Hepatocyte (in vitro differentiated cells): ENCODE data around the gene SMPD2. TPM values are rescaled to one million over a fixed set of nuclear protein-coding genes. Genes with fewer than 3 reads are reported as not detected.

Experiments
- DNase-seq: peaks from one replicate; pipeline ENCODE4 v3.0.0-alpha.2; 2016; ENCODE audit warnings: low spot score
- H2AFZ ChIP-seq: fragments of 200-600 bp; sonication (generic); 2 replicates; pipeline ENCODE4 v1.6.0; 2016; ENCODE audit warnings: antibody characterized with exemption, mild to moderate bottlenecking
- H3K27ac ChIP-seq: fragments of 200-600 bp; sonication (generic); 2 replicates; pipeline ENCODE4 v1.5.1; 2016; ENCODE audit warnings: mild to moderate bottlenecking
- H3K27me3 ChIP-seq: fragments of 200-600 bp; sonication (generic); 2 replicates; pipeline ENCODE4 v1.6.1; 2016
- H3K36me3 ChIP-seq: fragments of 200-600 bp; sonication (generic); replicated peaks from 2 replicates; pipeline ENCODE4 v1.5.1; 2016; ENCODE audit warnings: low read depth; ENCODE audit not compliant: insufficient read depth
- H3K4me1 ChIP-seq: fragments of 200-600 bp; sonication (generic); 2 replicates; pipeline ENCODE4 v1.5.1; 2016; ENCODE audit warnings: mild to moderate bottlenecking, moderate library complexity; ENCODE audit not compliant: insufficient read depth
- H3K4me2 ChIP-seq: fragments of 200-600 bp; sonication (generic); 2 replicates; pipeline ENCODE4 v1.6.0; 2016
- H3K4me3 ChIP-seq: fragments of 200-600 bp; sonication (generic); 2 replicates; pipeline ENCODE4 v1.5.1; 2016; ENCODE audit warnings: mild to moderate bottlenecking
- H3K79me2 ChIP-seq: fragments of 200-600 bp; sonication (generic); 2 replicates; pipeline ENCODE4 v1.6.0; 2017; ENCODE audit warnings: mild to moderate bottlenecking
- H3K9me2 ChIP-seq: fragments of 200-600 bp; sonication (generic); replicated peaks from 2 replicates; pipeline ENCODE4 v1.6.0; 2017; ENCODE audit warnings: mild to moderate bottlenecking; ENCODE audit not compliant: insufficient read depth
- H3K9me3 ChIP-seq: fragments of 200-600 bp; sonication (generic); 2 replicates; pipeline ENCODE4 v1.5.1; 2016; ENCODE audit warnings: low read depth, mild to moderate bottlenecking
- H4K20me1 ChIP-seq: fragments of 200-600 bp; sonication (generic); 2 replicates; pipeline ENCODE4 v1.6.0; 2016; ENCODE audit warnings: mild to moderate bottlenecking; ENCODE audit not compliant: insufficient read depth, poor library complexity, severe bottlenecking
- EZH2 ChIP-seq: fragments of 200-600 bp; sonication (generic); IDR thresholded peaks from 2 replicates; pipeline ENCODE4 v1.6.1; 2016; ENCODE audit warnings: antibody characterized with exemption, mild to moderate bottlenecking, borderline replicate concordance
- EZH2phosphoT487 ChIP-seq: fragments of 200-600 bp; sonication (generic); IDR thresholded peaks from one replicate; pipeline ENCODE4 v1.6.1; 2018; ENCODE audit warnings: antibody characterized with exemption, mild to moderate bottlenecking, low read depth, moderate library complexity; ENCODE audit not compliant: unreplicated experiment, severe bottlenecking
- WGBS: methylation state at CpG from one replicate; pipeline ENCODE4 v1.1.6; 2016; ENCODE audit warnings: low lambda C conversion rate; ENCODE audit errors: missing lambda C conversion rate; 5-methylcytosine and 5-hydroxymethylcytosine counted together
- polyA plus RNA-seq: library from polyadenylated mRNA; unstranded; fragments of >200 nt; fragmentation: Nextera tagmentation; extraction: Ambion mirVana; gene quantifications from 2 replicates; pipeline ENCODE4 v1.2.1, GENCODE V29; 2016
- total RNA-seq: library from RNA; depleted of rRNA; stranded (reverse); fragments of >200 nt; gene quantifications from 2 replicates; pipeline ENCODE4 v1.2.3, GENCODE V29; 2014
- TF ChIP-seq, protein P1 (sequence below): fragments of 200-600 bp; sonication (generic); IDR thresholded peaks from 2 replicates; pipeline ENCODE4 v1.5.1; 2016; ENCODE audit warnings: antibody characterized with exemption, mild to moderate bottlenecking; ENCODE audit not compliant: poor library complexity

The SMPD2 gene
- total and polyA plus RNA-seq, 2 experiments from 2014 or later, result 9.3 to 19.2 TPM

DNA sequence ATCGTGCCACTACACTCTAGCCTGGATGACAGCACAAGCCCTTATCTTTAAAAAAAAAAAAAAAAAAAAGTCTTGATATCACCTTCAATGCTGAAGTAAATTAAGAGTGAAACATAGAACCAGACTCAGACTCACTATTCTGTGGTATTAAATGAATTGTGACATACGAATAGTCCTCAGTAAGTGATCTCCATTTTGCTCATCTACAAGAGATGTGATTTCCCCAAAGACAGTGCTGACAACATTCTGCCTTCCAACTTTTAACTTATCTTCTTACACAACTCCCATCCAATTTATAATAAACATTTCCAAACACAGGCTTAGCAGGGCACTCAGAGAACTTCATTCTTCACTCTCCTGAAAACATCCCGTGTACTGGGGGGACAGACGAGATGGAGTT lies 34.5 kb downstream of the SMPD2 start:
- no peaks in the 10 kb centered on the region for H3K36me3 ChIP-seq
- no peaks in the 10 kb centered on the region for H3K9me2 ChIP-seq
- no peaks in the 10 kb centered on the region for H3K27me3 ChIP-seq
- H3K4me1 ChIP-seq, result peaks cover 21% of the 10 kb centered on the region
- DNase-seq, result no peak
- no peaks in the 10 kb centered on the region for H4K20me1 ChIP-seq
- no peak overlapping the region for H2AFZ ChIP-seq
- H3K4me2 ChIP-seq, result no peak overlapping the region
- no peak overlapping the region for H3K4me3 ChIP-seq
- peaks cover 49% of the 10 kb centered on the region for H3K79me2 ChIP-seq
- H3K27ac ChIP-seq, result no peak overlapping the region
- no peak for TF ChIP-seq EZH2
- TF ChIP-seq EZH2phosphoT487, result no peak
- WGBS, result 79% methylated on average over 4 of the region's 4 CpGs
- H3K9me3 ChIP-seq, result no peaks in the 10 kb centered on the region

DNA sequence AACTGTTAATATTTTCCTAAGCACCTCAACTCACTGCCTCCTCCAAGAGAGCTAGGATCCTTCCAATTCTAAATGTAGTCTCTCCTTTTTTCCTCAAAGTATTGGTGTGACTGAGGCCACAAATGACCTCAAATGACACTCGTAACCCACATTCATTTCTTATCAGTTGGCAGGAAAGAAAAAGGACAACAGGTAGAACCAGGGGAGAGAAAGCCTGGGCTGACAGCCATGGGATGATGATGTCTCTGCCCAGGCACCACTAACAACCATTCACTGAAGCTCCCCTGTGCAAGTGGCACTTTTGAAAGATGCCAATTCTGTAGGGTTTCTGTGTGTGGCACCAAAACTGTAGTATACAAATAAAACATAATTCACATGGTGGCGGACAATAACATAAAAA lies 35.1 kb downstream of the SMPD2 start:
- Histone ChIP-seq H3K27me3 (no peaks in the 10 kb centered on the region), H3K27ac (no peak overlapping the region), H3K4me3 (no peak overlapping the region), H3K79me2 (peaks cover 55% of the 10 kb centered on the region), H3K9me3 (no peaks in the 10 kb centered on the region), H3K9me2 (no peaks in the 10 kb centered on the region), H4K20me1 (no peaks in the 10 kb centered on the region), H2AFZ (no peak overlapping the region), H3K4me1 (peaks cover 28% of the 10 kb centered on the region), H3K36me3 (no peaks in the 10 kb centered on the region), H3K4me2 (no peak overlapping the region)
- TF ChIP-seq EZH2phosphoT487 (no peak), EZH2 (no peak)
- TF ChIP-seq, protein P1, sequence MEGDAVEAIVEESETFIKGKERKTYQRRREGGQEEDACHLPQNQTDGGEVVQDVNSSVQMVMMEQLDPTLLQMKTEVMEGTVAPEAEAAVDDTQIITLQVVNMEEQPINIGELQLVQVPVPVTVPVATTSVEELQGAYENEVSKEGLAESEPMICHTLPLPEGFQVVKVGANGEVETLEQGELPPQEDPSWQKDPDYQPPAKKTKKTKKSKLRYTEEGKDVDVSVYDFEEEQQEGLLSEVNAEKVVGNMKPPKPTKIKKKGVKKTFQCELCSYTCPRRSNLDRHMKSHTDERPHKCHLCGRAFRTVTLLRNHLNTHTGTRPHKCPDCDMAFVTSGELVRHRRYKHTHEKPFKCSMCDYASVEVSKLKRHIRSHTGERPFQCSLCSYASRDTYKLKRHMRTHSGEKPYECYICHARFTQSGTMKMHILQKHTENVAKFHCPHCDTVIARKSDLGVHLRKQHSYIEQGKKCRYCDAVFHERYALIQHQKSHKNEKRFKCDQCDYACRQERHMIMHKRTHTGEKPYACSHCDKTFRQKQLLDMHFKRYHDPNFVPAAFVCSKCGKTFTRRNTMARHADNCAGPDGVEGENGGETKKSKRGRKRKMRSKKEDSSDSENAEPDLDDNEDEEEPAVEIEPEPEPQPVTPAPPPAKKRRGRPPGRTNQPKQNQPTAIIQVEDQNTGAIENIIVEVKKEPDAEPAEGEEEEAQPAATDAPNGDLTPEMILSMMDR, result no peak
- DNase-seq, result no peak
- WGBS, result 94% methylated on average over 2 of the region's 2 CpGs

DNA sequence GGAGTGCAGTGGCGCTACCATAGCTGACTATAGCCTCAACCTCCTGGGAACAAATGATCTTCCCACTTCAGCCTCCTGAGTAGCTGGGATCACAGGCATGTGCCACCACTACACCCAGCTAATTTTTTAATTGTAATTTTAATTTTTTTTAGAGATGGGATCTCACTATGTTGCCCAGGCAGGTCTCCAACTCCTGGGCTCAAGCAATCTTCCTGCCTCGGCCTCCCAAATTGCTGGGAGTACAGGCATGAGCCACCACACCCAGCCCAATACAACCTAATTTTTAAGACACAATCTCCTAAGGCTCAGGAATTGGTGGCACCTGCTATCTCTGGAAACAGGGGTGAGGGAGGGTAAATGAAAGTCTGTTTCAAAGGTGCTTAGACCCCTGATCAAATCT lies 36.7 kb downstream of the SMPD2 start:
- Histone ChIP-seq H3K27ac (peak overlapping the region; percentile 58), H3K4me3 (no peak overlapping the region), H3K79me2 (peaks cover 71% of the 10 kb centered on the region), H3K27me3 (no peaks in the 10 kb centered on the region), H3K36me3 (no peaks in the 10 kb centered on the region), H3K4me1 (peaks cover 40% of the 10 kb centered on the region), H3K4me2 (peak overlapping the region; percentile 81), H4K20me1 (no peaks in the 10 kb centered on the region), H3K9me3 (no peaks in the 10 kb centered on the region), H2AFZ (no peak overlapping the region), H3K9me2 (no peaks in the 10 kb centered on the region)
- TF ChIP-seq EZH2phosphoT487, result no peak
- TF ChIP-seq EZH2, result no peak
- TF ChIP-seq, protein P1, result no peak
- WGBS, result 96% methylated on average over 2 of the region's 2 CpGs
- DNase-seq, result no peak

DNA sequence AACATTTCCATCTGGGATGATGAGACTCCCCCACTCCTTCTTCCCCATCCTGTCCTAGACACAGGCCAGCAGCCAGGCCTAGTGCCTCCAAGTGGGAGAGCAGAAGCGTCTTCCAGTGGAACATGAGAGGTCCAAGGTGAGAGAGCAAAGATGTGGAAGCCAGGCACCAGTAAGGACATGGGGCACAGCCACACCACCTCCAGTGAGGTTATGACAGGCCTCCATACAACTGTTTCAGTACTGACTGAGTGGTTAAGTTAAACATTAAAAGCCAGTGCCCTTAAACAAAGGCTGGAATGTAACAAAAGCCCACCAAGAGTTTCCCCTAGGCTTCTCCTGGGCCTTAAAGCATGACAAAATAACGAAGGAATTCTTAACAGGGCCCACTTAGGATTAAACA lies 37.2 kb downstream of the SMPD2 start:
- TF ChIP-seq EZH2, result no peak
- TF ChIP-seq, protein P1, result no peak
- no peak for TF ChIP-seq EZH2phosphoT487
- Histone ChIP-seq H3K36me3 (no peaks in the 10 kb centered on the region), H3K27ac (peak overlapping the region; percentile 58), H3K79me2 (peaks cover 71% of the 10 kb centered on the region), H3K4me2 (peak overlapping the region; percentile 81), H3K9me3 (no peaks in the 10 kb centered on the region), H3K27me3 (no peaks in the 10 kb centered on the region), H3K4me3 (no peak overlapping the region), H3K9me2 (no peaks in the 10 kb centered on the region), H2AFZ (no peak overlapping the region), H4K20me1 (no peaks in the 10 kb centered on the region), H3K4me1 (peaks cover 41% of the 10 kb centered on the region)
- 24% methylated on average over 2 of the region's 2 CpGs for WGBS
- no peak for DNase-seq
